PC-3 (cell line): ENCODE results near the gene COPZ1.

Source experiments
- EZH2 ChIP-seq: fragments of 300-600 bp; sonication (generic); IDR thresholded peaks from one replicate; pipeline ENCODE4 v1.6.1; 2017; ENCODE audit warnings: antibody characterized with exemption, mild to moderate bottlenecking, low read length; ENCODE audit not compliant: unreplicated experiment
- TF ChIP-seq, protein P1 (sequence below): fragments of 300-600 bp; sonication (generic); conservative IDR thresholded peaks from 2 replicates; pipeline ENCODE4 v1.5.1; 2017; ENCODE audit warnings: antibody characterized with exemption, low read depth, mild to moderate bottlenecking, low read length

DNA sequence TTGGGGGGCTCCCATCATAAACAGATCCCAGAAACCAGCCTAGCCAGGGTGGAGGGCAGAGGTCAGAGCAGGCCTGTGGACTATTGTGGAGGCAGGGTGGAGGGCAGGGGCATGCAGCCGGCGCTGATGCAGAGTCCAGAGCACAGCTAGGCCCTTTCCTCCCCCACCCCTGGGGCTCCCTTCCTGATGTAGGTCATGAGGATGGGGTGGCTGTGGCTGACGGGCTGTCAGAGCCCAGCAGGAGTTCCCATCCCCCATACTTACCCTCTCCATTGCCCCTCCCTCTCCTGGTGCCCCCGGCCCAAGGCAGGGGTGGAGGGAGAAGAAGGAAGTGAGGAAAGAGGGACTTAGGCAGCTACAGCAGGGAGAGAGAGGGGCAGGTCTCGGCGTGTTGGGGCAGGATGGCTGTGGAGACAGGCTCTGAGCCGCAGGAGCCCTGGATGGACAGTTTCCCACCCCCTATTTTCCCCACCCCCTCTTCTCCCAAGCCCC is 65.3 kb downstream of the COPZ1 start:
- TF ChIP-seq, protein P1, sequence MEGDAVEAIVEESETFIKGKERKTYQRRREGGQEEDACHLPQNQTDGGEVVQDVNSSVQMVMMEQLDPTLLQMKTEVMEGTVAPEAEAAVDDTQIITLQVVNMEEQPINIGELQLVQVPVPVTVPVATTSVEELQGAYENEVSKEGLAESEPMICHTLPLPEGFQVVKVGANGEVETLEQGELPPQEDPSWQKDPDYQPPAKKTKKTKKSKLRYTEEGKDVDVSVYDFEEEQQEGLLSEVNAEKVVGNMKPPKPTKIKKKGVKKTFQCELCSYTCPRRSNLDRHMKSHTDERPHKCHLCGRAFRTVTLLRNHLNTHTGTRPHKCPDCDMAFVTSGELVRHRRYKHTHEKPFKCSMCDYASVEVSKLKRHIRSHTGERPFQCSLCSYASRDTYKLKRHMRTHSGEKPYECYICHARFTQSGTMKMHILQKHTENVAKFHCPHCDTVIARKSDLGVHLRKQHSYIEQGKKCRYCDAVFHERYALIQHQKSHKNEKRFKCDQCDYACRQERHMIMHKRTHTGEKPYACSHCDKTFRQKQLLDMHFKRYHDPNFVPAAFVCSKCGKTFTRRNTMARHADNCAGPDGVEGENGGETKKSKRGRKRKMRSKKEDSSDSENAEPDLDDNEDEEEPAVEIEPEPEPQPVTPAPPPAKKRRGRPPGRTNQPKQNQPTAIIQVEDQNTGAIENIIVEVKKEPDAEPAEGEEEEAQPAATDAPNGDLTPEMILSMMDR: no peak
- TF ChIP-seq EZH2: no peak
